ENCODE data around the gene PEX5L. TPM values are rescaled to one million over a fixed set of nuclear protein-coding genes. Genes with fewer than 3 reads are reported as not detected.
A peak's percentile ranks its signal among the peaks of the same experiment; 100 is the strongest.

Gene PEX5L, protein sequence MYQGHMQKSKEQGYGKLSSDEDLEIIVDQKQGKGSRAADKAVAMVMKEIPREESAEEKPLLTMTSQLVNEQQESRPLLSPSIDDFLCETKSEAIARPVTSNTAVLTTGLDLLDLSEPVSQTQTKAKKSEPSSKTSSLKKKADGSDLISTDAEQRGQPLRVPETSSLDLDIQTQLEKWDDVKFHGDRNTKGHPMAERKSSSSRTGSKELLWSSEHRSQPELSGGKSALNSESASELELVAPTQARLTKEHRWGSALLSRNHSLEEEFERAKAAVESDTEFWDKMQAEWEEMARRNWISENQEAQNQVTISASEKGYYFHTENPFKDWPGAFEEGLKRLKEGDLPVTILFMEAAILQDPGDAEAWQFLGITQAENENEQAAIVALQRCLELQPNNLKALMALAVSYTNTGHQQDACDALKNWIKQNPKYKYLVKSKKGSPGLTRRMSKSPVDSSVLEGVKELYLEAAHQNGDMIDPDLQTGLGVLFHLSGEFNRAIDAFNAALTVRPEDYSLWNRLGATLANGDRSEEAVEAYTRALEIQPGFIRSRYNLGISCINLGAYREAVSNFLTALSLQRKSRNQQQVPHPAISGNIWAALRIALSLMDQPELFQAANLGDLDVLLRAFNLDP
- total RNA-seq, result 0.40 and 0.63 TPM in 2 replicates
- 0.13 and 0.21 TPM in 2 replicates for polyA plus RNA-seq

DNA sequence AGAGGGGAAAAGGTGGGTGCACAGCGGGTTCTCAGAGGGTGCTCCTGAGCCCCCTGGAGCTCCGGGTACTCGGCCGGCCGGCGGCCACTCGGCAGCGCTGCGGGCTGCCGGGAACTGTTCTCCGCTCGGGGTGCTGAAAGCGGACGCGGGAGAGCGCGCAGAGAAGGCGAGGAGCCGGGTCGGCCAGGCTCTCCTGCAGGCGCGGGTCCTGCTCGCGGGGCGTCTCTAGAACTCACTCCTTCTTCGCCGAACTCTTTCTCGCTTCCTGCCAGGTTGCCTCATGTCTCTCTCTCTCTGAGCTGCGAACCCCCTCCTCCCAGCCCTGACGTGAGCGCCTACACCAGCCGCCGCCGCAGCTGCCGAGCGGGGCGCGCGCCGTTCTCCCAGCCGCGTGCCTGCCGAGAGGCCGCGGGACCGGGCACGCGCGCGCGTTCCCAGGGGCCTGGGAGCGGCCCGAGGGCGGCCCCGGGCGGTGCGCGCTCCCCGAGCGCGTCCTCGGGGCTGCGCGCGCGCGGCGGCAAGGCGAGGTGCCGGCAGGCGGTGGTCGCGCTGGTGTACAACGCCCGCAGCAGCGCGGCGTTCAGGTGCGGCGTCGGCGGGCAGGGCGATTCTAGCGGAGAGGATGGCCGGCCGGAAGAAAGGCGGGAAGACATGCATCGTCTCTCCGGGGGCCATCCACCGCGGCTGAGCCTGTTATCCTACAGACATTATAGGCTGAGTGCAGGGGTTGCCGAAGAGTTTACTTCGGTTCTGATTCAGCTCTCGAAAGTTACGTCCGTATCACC, at the start of gene PEX5L:
Gene PEX5L, minus strand, starts transcription at position 267 of the 785 bp plus-strand sequence. CDS start 338 bp downstream, outside the sequence.
- Histone ChIP-seq H3K4me1 (ENCODE audit: insufficient read depth) (peaks cover 3% of the 10 kb centered on the region), H3K27ac (no peak within 1 kb of the TSS), H3K27me3 (peaks cover 74% of the 10 kb centered on the region), H3K4me3 (peak within 1 kb of the TSS; percentile 20), H3K9me3 (ENCODE audit: low read depth) (no peaks in the 10 kb centered on the region), H3K79me2 (no peaks in the 10 kb centered on the region), H3K36me3 (replicated peaks; ENCODE audit: insufficient read depth, low read depth) (no peaks in the 10 kb centered on the region), H4K20me1 (ENCODE audit: insufficient read depth, poor library complexity, severe bottlenecking) (no peaks in the 10 kb centered on the region), H3K4me2 (peak within 1 kb of the TSS; percentile 88), H2AFZ (peak within 1 kb of the TSS; percentile 33), H3K9me2 (replicated peaks; ENCODE audit: insufficient read depth) (no peaks in the 10 kb centered on the region)
- DNase-seq (ENCODE audit: low spot score), result peak; percentile 80
- WGBS (ENCODE audit: low lambda C conversion rate, missing lambda C conversion rate), result 2% methylated on average over 75 of the region's 96 CpGs
- TF ChIP-seq, protein P1, sequence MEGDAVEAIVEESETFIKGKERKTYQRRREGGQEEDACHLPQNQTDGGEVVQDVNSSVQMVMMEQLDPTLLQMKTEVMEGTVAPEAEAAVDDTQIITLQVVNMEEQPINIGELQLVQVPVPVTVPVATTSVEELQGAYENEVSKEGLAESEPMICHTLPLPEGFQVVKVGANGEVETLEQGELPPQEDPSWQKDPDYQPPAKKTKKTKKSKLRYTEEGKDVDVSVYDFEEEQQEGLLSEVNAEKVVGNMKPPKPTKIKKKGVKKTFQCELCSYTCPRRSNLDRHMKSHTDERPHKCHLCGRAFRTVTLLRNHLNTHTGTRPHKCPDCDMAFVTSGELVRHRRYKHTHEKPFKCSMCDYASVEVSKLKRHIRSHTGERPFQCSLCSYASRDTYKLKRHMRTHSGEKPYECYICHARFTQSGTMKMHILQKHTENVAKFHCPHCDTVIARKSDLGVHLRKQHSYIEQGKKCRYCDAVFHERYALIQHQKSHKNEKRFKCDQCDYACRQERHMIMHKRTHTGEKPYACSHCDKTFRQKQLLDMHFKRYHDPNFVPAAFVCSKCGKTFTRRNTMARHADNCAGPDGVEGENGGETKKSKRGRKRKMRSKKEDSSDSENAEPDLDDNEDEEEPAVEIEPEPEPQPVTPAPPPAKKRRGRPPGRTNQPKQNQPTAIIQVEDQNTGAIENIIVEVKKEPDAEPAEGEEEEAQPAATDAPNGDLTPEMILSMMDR (IDR thresholded peaks at IDR 0.05; ENCODE audit: poor library complexity), result no peak
- TF ChIP-seq EZH2phosphoT487 (IDR thresholded peaks at IDR 0.05; ENCODE audit: low read depth, severe bottlenecking, unreplicated experiment) (no peak), EZH2 (IDR thresholded peaks at IDR 0.05; ENCODE audit: borderline replicate concordance) (no peak)

DNA sequence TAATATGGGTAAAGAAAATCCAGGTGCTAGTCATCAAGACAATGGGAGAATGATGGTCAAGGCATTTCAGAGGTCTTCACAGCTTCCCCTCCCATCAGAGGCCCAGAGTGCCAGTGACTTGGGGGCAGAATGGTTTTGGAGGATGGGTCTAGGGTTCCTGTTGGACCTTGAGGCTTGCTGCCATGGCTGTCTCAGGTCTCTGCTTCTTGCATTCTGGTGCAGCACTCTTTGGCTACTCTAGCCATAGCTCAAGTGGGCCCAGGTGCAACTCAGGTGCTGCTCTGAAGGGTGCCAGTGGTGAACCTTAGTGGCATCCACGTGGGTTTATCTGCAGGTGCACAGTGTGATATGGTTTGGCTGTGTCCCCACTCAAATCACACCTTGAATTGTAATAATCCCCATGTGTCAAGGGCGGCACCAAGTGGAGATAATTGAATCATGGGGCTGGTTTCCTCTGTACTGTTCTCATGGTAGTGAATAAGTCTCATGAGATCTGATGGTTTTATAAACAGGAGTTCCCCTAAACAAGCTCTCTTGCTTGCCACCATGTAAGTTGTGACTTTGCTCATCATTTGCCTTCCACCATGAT, 48.5 kb upstream of the PEX5L start:
- TF ChIP-seq EZH2phosphoT487 (IDR thresholded peaks at IDR 0.05; ENCODE audit: low read depth, severe bottlenecking, unreplicated experiment) (no peak), EZH2 (IDR thresholded peaks at IDR 0.05; ENCODE audit: borderline replicate concordance) (no peak)
- TF ChIP-seq, protein P1 (IDR thresholded peaks at IDR 0.05; ENCODE audit: poor library complexity), result no peak
- Histone ChIP-seq H3K9me3 (ENCODE audit: low read depth) (no peaks in the 10 kb centered on the region), H3K4me1 (ENCODE audit: insufficient read depth) (no peaks in the 10 kb centered on the region), H3K36me3 (replicated peaks; ENCODE audit: insufficient read depth, low read depth) (no peaks in the 10 kb centered on the region), H3K27ac (no peak overlapping the region), H2AFZ (no peak overlapping the region), H3K4me2 (no peak overlapping the region), H3K9me2 (replicated peaks; ENCODE audit: insufficient read depth) (no peaks in the 10 kb centered on the region), H3K27me3 (no peaks in the 10 kb centered on the region), H3K79me2 (no peaks in the 10 kb centered on the region), H3K4me3 (no peak overlapping the region), H4K20me1 (ENCODE audit: insufficient read depth, poor library complexity, severe bottlenecking) (no peaks in the 10 kb centered on the region)
- no peak for DNase-seq (ENCODE audit: low spot score)
- 61% methylated on average over 2 of the region's 2 CpGs for WGBS (ENCODE audit: low lambda C conversion rate, missing lambda C conversion rate)

DNA sequence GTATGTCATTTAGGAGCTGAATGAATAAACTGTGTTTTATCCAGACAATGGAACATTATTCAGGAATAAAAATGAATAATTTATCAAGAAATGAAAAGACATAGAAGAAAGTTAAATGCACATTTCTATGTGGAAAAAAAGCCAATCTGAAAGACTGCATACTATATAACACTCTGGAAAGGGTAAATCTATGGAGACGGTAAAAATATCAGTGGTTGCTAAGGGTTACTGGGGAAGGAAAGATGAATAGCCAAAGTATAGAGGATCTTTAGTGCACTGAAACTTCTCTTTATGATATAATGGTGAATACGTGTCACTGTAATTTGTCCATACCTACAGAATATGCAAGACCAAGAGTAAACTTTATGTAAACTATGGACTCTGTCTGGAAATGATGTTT, 46.0 kb upstream of the PEX5L start:
- H3K27ac ChIP-seq, result no peak overlapping the region
- TF ChIP-seq EZH2phosphoT487 (IDR thresholded peaks at IDR 0.05; ENCODE audit: low read depth, severe bottlenecking, unreplicated experiment) (no peak), EZH2 (IDR thresholded peaks at IDR 0.05; ENCODE audit: borderline replicate concordance) (no peak)
- TF ChIP-seq, protein P1 (IDR thresholded peaks at IDR 0.05; ENCODE audit: poor library complexity), result no peak
- no peak overlapping the region for H3K4me3 ChIP-seq
- no peaks in the 10 kb centered on the region for H3K27me3 ChIP-seq
- no peak overlapping the region for H3K4me2 ChIP-seq
- no peaks in the 10 kb centered on the region for H4K20me1 ChIP-seq (ENCODE audit: insufficient read depth, poor library complexity, severe bottlenecking)
- DNase-seq (ENCODE audit: low spot score), result no peak
- no peaks in the 10 kb centered on the region for H3K79me2 ChIP-seq
- H3K9me3 ChIP-seq (ENCODE audit: low read depth), result no peaks in the 10 kb centered on the region
- H3K9me2 ChIP-seq (replicated peaks; ENCODE audit: insufficient read depth), result no peaks in the 10 kb centered on the region
- H3K4me1 ChIP-seq (ENCODE audit: insufficient read depth), result no peaks in the 10 kb centered on the region
- H2AFZ ChIP-seq, result no peak overlapping the region
- 94% methylated on average over 2 of the region's 2 CpGs for WGBS (ENCODE audit: low lambda C conversion rate, missing lambda C conversion rate)
- H3K36me3 ChIP-seq (replicated peaks; ENCODE audit: insufficient read depth, low read depth), result no peaks in the 10 kb centered on the region
